ENCODE measurements around the gene TRNT1. TPM values are rescaled to one million over a fixed set of nuclear protein-coding genes. Genes with fewer than 3 reads are reported as not detected.

Gene TRNT1
- total RNA-seq, 1 donor from 2014 or later: 20.8 TPM

DNA sequence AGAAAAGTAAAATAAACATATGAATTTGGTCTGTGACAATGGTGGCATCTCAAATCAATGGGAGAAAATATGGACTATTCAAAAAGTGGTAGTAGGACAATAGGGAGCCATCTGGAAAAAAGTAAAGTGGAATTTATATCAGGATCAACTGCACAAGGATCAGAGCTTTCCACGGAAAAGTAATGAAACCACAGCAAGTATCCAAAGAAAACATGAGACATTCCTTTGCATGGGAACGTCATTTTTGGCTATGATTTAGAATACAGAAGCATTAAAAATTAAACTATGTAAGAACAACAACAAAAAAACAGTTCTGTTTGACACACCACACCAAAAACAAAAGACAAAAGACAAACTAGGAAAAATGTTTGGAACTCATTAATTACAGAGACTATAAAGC lies 34.1 kb downstream of the TRNT1 start:
- ATAC-seq: no peak

DNA sequence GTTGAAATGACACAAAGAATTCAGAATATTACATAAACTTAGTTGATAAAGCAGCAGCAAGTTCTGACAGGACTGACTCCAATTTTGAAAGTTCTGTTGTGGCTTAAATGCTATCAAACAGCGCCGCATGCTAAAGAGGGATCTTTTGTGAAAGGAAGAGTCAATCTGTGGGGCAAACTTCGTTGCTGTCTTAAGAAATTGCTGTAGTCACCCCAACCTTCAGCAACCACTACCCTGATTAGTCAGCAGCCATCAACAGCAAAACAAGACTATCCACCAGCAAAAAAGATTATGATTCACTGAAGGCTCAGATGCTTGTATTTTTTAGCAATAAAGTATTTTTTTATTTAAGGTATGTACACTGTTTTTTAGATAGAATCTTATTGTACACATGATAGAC lies 38.5 kb downstream of the TRNT1 start:
- ATAC-seq (no peak), DNase-seq (ENCODE audit: low spot score) (no peak)
- intact Hi-C loops (cut with DNase I): no loop called here

More for the DNA sequence above, 34.1 kb downstream of the TRNT1 start:
- intact Hi-C loops (cut with DNase I): no loop called here
- no peak for DNase-seq (ENCODE audit: low spot score)

DNA sequence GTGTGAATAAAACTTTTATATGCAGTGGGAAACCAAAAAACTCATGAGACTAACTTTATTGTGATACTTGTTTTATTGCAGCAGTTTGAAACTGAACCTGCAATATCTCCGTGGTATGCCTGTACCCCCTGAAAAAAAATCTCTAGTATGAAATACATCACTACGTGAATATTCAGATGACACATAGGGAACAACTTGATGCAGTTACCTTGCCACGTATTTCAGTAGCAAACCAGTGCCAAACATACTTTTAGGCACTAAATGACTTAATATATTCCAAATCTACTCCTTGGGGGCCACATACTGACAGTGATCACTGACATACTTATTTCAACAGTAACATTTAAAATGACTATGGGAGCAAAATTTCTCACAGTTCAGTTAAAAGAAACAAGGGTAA lies 38.9 kb downstream of the TRNT1 start:
- intact Hi-C loops (cut with DNase I): no loop called here
- no peak for ATAC-seq
- DNase-seq (ENCODE audit: low spot score): no peak

DNA sequence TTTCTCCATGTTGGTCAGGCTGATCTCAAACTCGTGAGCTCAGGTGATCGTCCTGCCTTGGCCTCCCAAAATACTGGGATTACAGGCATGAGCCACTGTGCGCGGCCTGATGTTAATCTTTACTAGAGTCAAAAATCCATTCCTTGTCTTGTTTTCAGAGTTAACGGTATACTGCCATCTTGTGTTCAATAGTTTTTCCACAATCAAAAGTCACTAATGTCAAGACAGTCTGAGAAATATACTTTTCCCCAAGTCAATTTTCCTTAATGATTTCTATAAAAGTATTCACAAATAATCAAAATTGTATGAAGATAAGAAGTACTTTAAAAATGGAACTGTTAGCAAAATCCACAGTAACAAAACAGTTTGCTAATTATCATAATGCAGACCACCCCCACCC lies 44.3 kb downstream of the TRNT1 start:
- no peak for ATAC-seq

DNA sequence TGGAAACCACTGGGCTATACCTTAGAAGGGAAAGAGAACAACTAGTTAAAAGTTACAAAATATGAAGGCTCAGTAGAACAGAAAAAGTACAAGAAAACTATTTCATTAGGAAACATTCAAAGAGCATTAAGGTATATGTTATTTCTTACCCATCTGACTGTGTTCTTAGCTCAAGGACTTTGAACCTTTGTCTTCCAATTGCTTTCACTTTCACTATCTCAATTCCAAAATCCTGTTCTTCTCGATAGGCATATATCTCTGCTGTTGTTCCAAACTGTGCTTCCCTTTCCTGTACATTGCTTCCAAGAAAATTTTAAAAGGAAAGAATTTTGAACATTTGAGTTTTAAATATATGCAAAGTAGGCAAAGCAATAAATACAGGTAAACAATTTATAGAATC lies 45.9 kb downstream of the TRNT1 start:
- DNase-seq (ENCODE audit: low spot score): no peak
- ATAC-seq: no peak
- intact Hi-C loops (cut with DNase I): no loop called here

More for the DNA sequence above, 44.3 kb downstream of the TRNT1 start:
- intact Hi-C loops (cut with DNase I): no loop called here
- DNase-seq (ENCODE audit: low spot score): no peak

DNA sequence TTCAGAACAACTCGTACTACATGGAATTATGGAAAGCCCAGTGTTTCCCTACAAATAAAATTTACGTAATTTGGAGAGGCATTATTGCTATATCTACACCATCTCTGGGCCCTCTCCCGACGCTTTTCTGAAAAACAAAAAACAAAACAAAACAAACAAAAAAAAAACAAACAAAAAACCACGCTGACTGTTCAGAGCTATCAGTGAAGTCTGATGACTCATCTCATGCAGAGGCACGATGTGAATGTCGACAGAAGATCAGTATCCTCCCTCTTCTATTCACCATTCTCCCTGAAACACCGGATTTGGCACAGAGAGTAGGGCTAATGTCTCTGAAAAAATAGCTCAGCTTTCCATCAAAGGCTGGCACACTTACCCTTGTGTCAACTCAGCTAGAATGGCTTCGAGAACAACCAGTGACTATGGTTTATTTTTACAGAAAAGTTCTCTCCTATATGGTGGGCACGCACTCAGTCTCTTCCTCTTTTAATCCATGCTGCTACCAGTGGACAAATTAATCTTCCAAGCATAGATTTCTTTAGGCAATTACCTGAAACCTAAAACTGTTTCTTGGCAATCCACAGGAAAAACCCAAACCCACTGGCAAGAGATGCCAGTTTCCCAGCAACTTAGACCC lies 51.2 kb downstream of the TRNT1 start:
- intact Hi-C loops (cut with DNase I): no loop called here
- ATAC-seq (no peak), DNase-seq (ENCODE audit: low spot score) (no peak)

DNA sequence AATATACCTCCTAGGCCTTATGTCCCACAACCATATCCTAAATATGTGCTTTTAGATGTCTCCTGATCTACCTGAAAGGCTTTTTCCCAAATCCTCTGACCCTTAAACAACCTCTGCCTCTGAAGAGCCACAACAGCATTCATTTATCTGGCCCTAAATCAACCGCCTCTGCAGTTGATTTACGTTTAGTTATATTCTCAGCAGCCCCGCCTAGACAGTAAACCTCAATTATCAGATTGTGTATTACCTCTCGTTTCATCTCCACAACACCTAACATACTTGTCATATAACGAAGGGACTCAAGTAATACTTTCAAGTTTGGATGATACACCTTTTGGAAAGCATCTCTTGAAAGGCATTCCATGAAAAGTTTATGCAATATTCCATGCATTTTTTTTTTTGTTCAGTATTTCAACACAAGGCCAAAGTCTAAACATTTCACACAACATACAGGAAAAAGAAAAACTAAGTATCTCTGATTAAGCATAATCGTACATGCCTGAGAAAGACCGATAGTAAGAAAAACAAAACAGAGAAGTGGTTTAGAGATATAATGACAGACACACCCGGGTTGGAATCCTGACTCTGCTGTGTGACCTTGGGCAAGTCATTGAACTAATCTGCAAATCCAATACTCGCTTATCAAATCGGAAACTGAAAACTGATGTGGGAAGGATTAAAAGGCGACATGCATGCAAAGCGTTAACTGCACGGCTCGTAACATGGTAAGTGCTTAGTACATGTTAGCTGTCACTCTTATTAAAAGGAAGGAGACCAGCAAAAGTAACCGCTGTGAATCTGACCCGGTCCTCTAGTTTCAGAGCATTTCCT lies 52.0 kb downstream of the TRNT1 start:
- DNase-seq (ENCODE audit: low spot score): no peak
- intact Hi-C loops (cut with DNase I): no loop called here
- ATAC-seq: no peak

DNA sequence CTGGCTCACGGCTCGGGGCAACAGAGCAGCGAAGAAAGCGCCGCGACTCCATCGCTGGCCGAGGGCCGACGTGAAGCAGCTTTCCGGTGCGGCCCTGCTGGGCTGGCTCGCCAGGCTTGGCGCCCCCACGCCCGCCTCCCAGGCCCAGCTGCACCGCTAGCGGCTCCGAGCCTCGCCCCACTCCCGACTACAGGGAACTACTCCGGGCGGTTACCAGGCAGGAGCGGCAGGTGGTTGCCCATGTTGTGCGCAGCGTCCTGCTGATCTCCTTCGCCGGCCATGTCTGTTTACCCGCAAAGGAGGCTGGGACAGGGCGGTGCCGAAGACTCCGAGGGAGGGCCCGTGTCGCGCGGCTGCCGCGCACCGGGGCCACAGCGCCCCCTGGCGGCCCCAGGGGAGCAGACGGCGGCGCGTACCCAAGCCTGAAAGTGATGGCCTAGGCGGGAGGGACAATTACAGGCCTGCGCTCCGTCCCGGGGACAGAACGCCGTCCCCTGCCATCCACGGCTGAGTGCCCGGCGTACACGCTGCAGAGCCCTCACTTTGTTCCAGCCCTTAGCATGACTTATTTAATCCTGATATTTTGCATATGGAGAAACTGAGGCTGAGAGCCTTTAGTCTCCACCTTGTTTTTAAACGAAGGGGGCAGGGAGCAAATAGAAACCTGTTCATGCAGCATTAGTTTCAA lies 52.8 kb downstream of the TRNT1 start, which contains the start of gene CRBN:
Gene CRBN, minus strand, starts transcription at position 285 of the 688 bp plus-strand sequence. Its CDS starts 4 bp downstream, at position 281.
- ATAC-seq: peak; percentile 98
- intact Hi-C loops (cut with DNase I): no loop called here
- DNase-seq (ENCODE audit: low spot score): peak; percentile 91

DNA sequence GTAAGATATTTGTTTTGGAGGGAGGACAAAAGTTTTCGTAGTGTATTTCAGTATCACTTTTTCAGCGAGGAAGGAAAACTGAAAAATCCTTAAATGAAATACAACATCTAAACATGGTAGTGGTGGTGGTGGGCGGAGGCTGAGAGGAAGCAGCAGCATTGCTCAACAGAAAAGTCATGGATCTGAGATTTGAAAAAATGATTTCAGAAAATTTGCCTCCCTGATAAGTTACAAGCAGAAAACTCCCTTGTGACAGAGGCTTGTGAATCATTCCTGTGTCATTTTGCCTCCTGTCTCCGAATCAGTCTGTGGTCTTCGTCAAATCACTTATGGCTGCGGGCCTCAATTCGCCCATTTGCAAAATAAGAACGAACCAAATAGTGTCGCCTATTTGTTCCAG lies 53.7 kb downstream of the TRNT1 start:
- DNase-seq (ENCODE audit: low spot score) (no peak), ATAC-seq (no peak)
- intact Hi-C loops (cut with DNase I): no loop called here

DNA sequence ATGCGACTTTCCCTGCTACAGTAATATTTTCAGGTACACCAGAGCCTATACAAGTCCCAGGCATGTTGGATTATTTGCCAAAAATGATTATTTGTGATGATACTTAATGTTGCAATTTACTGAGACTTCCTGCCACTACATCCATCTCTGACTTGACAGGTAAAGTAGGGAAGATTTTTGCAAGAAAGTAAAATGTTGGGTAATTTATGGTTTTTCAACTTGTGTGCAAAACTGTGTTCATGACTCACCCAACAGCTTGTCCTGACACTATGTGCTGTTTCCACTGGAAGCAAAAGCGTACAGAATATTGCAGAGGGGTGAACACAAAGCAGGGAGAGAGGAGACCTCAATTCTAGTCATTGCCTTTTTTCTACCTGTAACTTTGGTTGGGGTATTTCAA lies 58.1 kb downstream of the TRNT1 start:
- no peak for ATAC-seq
- DNase-seq (ENCODE audit: low spot score): no peak
- intact Hi-C loops (cut with DNase I): no loop called here

DNA sequence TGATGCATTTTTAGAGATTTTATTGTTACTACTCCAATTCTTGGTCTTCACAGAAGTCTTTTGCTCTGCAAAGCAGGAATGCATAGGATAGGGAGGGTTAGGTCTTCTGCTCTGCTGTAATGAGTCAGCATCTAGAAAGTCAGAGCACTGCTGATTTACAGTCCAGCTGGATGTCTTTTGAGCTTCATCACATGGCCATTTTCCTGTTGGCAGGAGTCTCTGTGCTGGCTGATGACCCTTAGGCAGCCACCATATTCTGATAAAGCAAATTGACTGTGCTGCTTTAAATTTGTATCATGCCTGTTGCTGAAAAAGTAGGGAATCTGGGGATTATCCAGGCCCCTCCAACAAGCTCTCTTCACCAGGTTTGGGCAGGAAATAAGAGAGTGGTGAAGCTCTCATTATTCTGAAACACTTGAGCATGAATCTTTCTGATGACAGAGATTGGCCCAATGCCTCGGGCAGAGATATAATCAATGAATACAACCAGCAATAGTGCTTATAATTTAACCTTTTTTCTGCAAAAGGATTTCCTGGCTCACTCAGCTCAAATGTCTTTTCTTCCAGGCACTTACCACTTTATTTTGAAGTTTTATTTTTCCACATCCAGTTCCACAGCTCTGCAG lies 62.5 kb downstream of the TRNT1 start:
- intact Hi-C loops (cut with DNase I): no loop called here
- DNase-seq (ENCODE audit: low spot score) (no peak), ATAC-seq (no peak)

DNA sequence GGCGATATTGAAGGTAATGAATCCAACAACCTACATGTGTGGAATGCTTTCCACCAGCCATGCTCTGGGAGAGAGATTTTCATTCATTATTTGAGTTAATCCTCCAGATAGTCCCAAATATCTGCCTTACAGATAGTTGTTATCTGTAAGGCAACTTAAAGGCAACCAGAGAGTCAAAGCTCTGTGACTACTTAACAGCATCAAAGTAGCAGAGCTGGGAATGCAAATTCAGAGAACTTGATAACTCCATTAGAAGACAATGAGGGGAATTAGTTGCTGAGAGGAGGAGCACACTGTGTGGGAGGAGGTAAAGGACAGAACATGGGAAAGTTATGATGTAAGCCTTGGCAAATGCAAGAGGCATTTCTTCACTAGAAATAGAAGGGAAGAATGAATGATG lies 63.2 kb downstream of the TRNT1 start:
- ATAC-seq (no peak), DNase-seq (ENCODE audit: low spot score) (no peak)
- intact Hi-C loops (cut with DNase I): no loop called here

DNA sequence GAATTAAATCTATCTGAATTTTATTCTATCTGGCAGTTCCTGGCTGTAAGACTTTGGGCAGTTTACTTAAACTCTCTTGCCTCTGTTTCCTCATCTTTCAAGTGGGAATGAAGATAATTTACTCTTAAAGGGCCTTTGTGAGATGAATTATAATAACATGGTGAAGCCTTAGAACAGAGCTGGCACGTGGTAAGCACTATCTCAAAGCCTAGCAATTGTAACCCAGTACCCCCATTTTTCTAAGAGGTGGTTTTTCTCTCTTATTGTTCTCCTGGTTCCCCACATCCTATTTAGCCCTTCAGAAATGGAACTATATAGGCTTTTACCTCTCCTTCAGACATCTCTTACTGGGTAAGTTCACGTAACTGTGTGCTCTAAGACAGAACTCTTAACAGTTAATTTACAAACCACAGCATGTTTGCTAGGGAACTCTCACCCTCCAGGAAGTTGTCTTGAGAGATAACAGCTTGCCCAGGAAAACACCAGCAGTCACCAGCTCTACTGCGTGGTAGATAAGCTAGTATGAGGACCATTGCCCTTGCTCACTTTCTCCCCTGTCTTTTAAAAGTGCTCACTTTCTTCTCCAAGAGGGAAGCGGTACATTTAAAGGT lies 65.0 kb downstream of the TRNT1 start:
- no peak for DNase-seq (ENCODE audit: low spot score)
- intact Hi-C loops (cut with DNase I): no loop called here
- no peak for ATAC-seq

DNA sequence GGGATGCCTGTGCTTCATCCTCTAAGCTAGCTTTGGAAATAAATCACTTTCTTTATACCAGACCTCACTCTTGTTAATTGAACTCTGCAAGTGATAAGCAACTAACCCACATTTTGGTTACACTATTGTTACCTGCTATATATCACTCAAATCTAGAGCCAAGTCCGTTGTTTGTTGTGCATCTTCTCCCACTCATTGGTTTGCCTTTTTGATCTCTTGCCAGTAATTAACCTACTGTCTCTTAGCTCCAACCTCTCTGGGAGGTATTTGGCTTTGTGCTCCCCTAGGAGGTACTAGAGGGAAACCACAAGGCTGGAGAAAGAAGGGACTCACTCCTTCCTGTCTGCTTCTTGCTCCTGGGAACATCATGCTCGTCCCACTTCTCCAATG lies 65.5 kb downstream of the TRNT1 start:
- DNase-seq (ENCODE audit: low spot score) (no peak), ATAC-seq (no peak)
- intact Hi-C loops (cut with DNase I): no loop called here

DNA sequence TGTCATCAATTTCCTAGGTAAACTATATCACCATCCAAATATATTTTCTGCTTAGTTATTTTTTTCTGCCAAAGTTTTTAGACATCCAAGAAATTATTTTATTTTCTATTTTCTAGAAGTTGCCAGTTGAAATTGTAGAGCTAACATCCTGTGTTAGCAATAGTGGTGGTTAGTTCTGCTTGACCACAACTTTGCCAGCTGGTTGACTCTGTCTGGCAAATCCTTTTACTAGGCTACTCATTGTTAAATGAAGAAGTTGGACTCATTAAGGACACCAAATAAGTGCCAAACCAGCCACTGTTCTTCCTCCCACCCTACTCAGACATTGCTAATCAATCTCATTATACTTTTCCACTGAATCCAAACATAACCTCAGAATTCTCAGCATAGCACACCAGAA lies 68.1 kb downstream of the TRNT1 start:
- ATAC-seq (no peak), DNase-seq (ENCODE audit: low spot score) (no peak)
- intact Hi-C loops (cut with DNase I): no loop called here

DNA sequence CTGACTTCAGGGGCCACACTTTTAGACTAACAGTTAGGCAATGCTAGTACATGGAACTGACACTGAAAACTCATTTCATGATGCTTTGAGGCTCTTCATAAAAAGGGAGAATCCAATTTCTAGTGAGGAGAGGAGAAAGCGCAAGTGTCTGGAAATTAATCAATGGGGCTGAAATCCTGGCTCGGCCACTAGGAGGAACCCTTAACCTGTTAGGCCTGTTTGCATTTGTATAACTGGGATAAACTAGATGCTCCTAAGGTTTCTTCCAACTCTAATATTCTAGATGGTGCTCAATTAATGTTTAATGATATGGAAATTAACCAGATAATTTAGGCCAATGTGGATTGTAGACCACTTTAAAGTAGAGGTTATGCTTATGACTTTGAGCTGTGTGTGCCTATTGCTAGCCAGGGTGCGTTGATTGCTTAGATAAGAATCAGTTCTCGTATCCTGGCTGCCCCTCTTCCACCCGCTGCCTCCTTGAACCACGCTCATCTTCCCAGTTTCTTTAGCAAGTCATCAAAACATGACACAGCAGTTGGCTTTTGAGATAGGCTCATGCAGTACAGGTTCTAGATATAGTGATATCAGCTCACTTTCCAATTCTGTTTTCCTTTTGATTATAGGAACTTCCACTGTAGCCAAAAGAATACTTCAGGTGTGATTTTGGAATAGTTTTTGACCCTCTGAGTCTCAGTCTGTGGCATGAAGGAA lies 69.6 kb downstream of the TRNT1 start:
- DNase-seq (ENCODE audit: low spot score) (no peak), ATAC-seq (no peak)
- intact Hi-C loops (cut with DNase I): no loop called here

Data from sciatic nerve (tissue), 2 donors.